GM18868 (cell line): ENCODE measurements around the gene NMT2.
A peak's percentile ranks its signal among the peaks of the same experiment; 100 is the strongest.
"Not testable (repeated sequence)": the region's sequence is repeated elsewhere in the genome, so short reads cannot be mapped to it uniquely, and the experiment has no call there.

Experiments
- ATAC-seq: cut with Tn5 transposase; IDR thresholded peaks from one replicate; pipeline ENCODE4 v1.9.1; 2021; ENCODE audit warnings: mild to moderate bottlenecking, moderate library complexity; ENCODE audit not compliant: unreplicated experiment

Gene NMT2

GRCh38 chr10:15168291-15168785, at the start of gene NMT2:
TSS of gene NMT2 (minus strand) at chr10:15168693. CDS start at chr10:15168612, 81 bp downstream.
- peak; percentile 85 for ATAC-seq

- ATAC-seq = no peak
Observed at GRCh38 chr10:15216700-15217099, 48.2 kb upstream of the NMT2 start.

GRCh38 chr10:15214237-15214636, 45.7 kb upstream of the NMT2 start:
- no peak for ATAC-seq

GRCh38 chr10:15213461-15213861, 45.0 kb upstream of the NMT2 start:
- ATAC-seq = no peak

GRCh38 chr10:15211464-15211979, 43.0 kb upstream of the NMT2 start:
- ATAC-seq = no peak

GRCh38 chr10:15210521-15210920, 42.0 kb upstream of the NMT2 start:
- no peak for ATAC-seq

GRCh38 chr10:15209827-15210509, 41.5 kb upstream of the NMT2 start:
- peak; percentile 70 for ATAC-seq

GRCh38 chr10:15208221-15208620, 39.7 kb upstream of the NMT2 start:
- no peak for ATAC-seq

- not testable (repeated sequence) for ATAC-seq
Observed at GRCh38 chr10:15207410-15207809, 38.9 kb upstream of the NMT2 start.

- ATAC-seq = no peak
Observed at GRCh38 chr10:15202639-15203038, 34.1 kb upstream of the NMT2 start.

- ATAC-seq = not testable (repeated sequence)
Observed at GRCh38 chr10:15202301-15202621, 33.8 kb upstream of the NMT2 start.

- no peak for ATAC-seq
Observed at GRCh38 chr10:15201589-15202300, 33.3 kb upstream of the NMT2 start.

- no peak for ATAC-seq
Observed at GRCh38 chr10:15200626-15201025, 32.1 kb upstream of the NMT2 start.

- ATAC-seq = no peak
Observed at GRCh38 chr10:15197911-15198310, 29.4 kb upstream of the NMT2 start.

GRCh38 chr10:15197276-15197675, 28.8 kb upstream of the NMT2 start:
- no peak for ATAC-seq

GRCh38 chr10:15196021-15196834, 27.7 kb upstream of the NMT2 start:
- ATAC-seq = no peak

- peak; percentile 61 for ATAC-seq
Observed at GRCh38 chr10:15189133-15189885, 20.8 kb upstream of the NMT2 start.

- ATAC-seq = no peak
Observed at GRCh38 chr10:15188603-15189002, 20.1 kb upstream of the NMT2 start.

GRCh38 chr10:15183689-15184481, 15.4 kb upstream of the NMT2 start:
- no peak for ATAC-seq
